Body of pancreas (tissue), 4 donors: ENCODE measurements around the gene ADGRF1. TPM values are rescaled to one million over a fixed set of nuclear protein-coding genes. Genes with fewer than 3 reads are reported as not detected.

Experiments
- ATAC-seq: fragments of 150-250 bp; one replicate; pipeline ENCODE4 v1.9.1; 2016
- DNase-seq, 4 donors: peaks; one replicate each; pipeline ENCODE4 v3.0.0-alpha.2; 2019
- H3K27ac ChIP-seq, 4 donors: fragments of 200-600 bp; sonication (generic); 1 replicate in 3 of 4; 2 replicates in 1 of 4; pipeline versions ENCODE4 v1.5.1 to v1.6.1; 2016 to 2019; ENCODE audit warnings: mild to moderate bottlenecking in 1 of 4, mixed read lengths in 1 of 4, moderate library complexity in 1 of 4
- H3K27me3 ChIP-seq, 2 donors: fragments of 200-600 bp; sonication (generic); one replicate each; pipeline ENCODE4 v1.6.0; 2016; ENCODE audit warnings: mild to moderate bottlenecking in 1 of 2
- H3K36me3 ChIP-seq, 2 donors: fragments of 200-600 bp; sonication (generic); replicated peaks in 1 of 2; 2 replicates each; pipeline ENCODE4 v1.5.1; 2016; ENCODE audit warnings: low read depth in 2 of 2; ENCODE audit not compliant: insufficient read depth in 1 of 2
- H3K4me1 ChIP-seq: fragments of 200-600 bp; sonication (generic); one replicate; pipeline ENCODE4 v1.6.0; 2016
- H3K4me3 ChIP-seq, 2 donors: fragments of 200-600 bp; sonication (generic); 1 replicate in 1 of 2; 2 replicates in 1 of 2; pipeline ENCODE4 v1.5.1; 2016 to 2019
- H3K9me3 ChIP-seq, 3 donors: fragments of 200-600 bp; sonication (generic); 1 replicate in 2 of 3; 2 replicates in 1 of 3; pipeline ENCODE4 v1.5.1; 2016
- POLR2A ChIP-seq, 3 donors: fragments of 450-650 bp; IDR thresholded peaks; one replicate each; pipeline ENCODE4 v1.6.1; 2016; ENCODE audit warnings: antibody characterized with exemption in 3 of 3, mild to moderate bottlenecking in 2 of 3
- WGBS, 2 donors: methylation state at CpG; one replicate each; pipeline ENCODE4 v1.1.5; 2017; 5-methylcytosine and 5-hydroxymethylcytosine counted together
- intact Hi-C: fragments of 100-400 bp; cut with DNase I; formaldehyde crosslinking; loops from one replicate; pipeline ENCODE4 v1.15.1; 2023
- total RNA-seq, 2 donors: library from RNA; depleted of rRNA; stranded (reverse); fragments of >200 nt; gene quantifications; one replicate each; pipeline ENCODE4 v1.1.0, GENCODE V29; 2016
- TF ChIP-seq, protein P1 (sequence below), 7 experiments: fragments of 450-650 bp in 4 of 7; fragments of 200-600 bp in 3 of 7; sonication (generic) in 3 of 7; IDR thresholded peaks; one replicate each; pipeline ENCODE4 v1.5.1; 2016 to 2019; ENCODE audit warnings: antibody characterized with exemption in 7 of 7

Gene ADGRF1
- total RNA-seq, 2 donors from 2014 or later, result 0.52 TPM; not detected in 1

GRCh38 chr6:47062346-47062745 lies 20.2 kb upstream of the ADGRF1 start:
- no peak for ATAC-seq
- no peak for DNase-seq
- TF ChIP-seq POLR2A (IDR thresholded peaks at IDR 0.05), result no peak
- TF ChIP-seq, protein P1, sequence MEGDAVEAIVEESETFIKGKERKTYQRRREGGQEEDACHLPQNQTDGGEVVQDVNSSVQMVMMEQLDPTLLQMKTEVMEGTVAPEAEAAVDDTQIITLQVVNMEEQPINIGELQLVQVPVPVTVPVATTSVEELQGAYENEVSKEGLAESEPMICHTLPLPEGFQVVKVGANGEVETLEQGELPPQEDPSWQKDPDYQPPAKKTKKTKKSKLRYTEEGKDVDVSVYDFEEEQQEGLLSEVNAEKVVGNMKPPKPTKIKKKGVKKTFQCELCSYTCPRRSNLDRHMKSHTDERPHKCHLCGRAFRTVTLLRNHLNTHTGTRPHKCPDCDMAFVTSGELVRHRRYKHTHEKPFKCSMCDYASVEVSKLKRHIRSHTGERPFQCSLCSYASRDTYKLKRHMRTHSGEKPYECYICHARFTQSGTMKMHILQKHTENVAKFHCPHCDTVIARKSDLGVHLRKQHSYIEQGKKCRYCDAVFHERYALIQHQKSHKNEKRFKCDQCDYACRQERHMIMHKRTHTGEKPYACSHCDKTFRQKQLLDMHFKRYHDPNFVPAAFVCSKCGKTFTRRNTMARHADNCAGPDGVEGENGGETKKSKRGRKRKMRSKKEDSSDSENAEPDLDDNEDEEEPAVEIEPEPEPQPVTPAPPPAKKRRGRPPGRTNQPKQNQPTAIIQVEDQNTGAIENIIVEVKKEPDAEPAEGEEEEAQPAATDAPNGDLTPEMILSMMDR (IDR thresholded peaks at IDR 0.05), result no peak
- H3K4me3 ChIP-seq, result no peak overlapping the region
- no peaks in the 10 kb centered on the region for H3K36me3 ChIP-seq
- intact Hi-C loops, result no loop called here
- no peaks in the 10 kb centered on the region for H3K9me3 ChIP-seq
- H3K27ac ChIP-seq, result no peak overlapping the region
- no peaks in the 10 kb centered on the region for H3K27me3 ChIP-seq
- peaks cover 6% of the 10 kb centered on the region for H3K4me1 ChIP-seq
- 76 to 78% methylated on average over 5 of the region's 5 CpGs for WGBS, 2 donors

GRCh38 chr6:47061309-47062300 lies 19.5 kb upstream of the ADGRF1 start:
- ATAC-seq (peak; percentile 53), DNase-seq (no peak)
- Histone ChIP-seq H3K36me3 (no peaks in the 10 kb centered on the region), H3K4me3 (no peak overlapping the region), H3K9me3 (no peaks in the 10 kb centered on the region), H3K4me1 (peaks cover 6% of the 10 kb centered on the region), H3K27me3 (no peaks in the 10 kb centered on the region), H3K27ac (no peak overlapping the region)
- intact Hi-C loops, result no loop called here
- WGBS, 2 donors, result 52 to 67% methylated on average over 4 to 5 of the region's 5 CpGs
- TF ChIP-seq, protein P1 (IDR thresholded peaks at IDR 0.05), result no peak
- TF ChIP-seq POLR2A (IDR thresholded peaks at IDR 0.05), result no peak

- H3K27ac ChIP-seq, result no peak overlapping the region
- H3K4me3 ChIP-seq, result no peak overlapping the region
- H3K27me3 ChIP-seq, result no peaks in the 10 kb centered on the region
- H3K36me3 ChIP-seq, result no peaks in the 10 kb centered on the region
- peaks cover 6% of the 10 kb centered on the region for H3K4me1 ChIP-seq
- DNase-seq (no peak), ATAC-seq (no peak)
- 53 to 63% methylated on average over 5 of the region's 5 CpGs for WGBS, 2 donors
- TF ChIP-seq, protein P1 (IDR thresholded peaks at IDR 0.05), result no peak
- intact Hi-C loops, result no loop called here
- H3K9me3 ChIP-seq, result no peaks in the 10 kb centered on the region
These were observed 17.2 kb upstream of the ADGRF1 start for GRCh38 chr6:47059216-47059885.

DNA sequence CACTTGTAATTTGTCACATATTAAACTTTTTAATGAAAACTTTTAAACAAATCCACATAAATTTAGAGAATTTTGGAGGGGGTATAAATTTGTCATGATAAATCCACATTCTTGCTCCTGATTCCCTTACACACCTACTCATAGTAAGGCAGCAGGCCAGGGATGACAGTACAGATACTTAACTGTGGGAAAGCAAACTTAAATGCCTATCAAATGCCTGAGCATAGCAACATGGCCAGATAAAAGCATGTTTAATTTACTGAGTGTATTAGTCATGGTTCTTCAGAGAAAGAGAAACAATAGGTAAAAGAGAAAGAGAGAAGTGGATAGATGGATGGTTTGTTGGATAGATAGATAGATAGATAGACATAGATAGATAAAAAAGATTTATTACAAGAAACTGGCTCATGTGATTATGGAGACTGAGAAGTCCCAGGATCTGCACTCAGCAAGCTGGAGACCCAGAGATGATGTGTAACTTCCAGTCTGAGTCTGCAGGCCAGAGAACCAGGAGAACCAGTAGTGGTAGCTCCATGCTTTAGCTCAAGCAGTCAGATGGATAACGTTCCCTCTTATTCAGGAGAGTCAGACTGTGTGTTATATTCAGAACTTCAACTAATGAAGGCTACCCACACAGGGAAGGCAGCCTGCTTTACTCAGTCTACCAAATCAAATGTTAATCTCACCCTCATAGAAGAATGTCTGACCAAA lies 15.9 kb upstream of the ADGRF1 start:
- 64 to 70% methylated on average over 1 of the region's 1 CpG for WGBS, 2 donors
- no peak for ATAC-seq
- DNase-seq, result no peak
- no peaks in the 10 kb centered on the region for H3K36me3 ChIP-seq
- H3K4me1 ChIP-seq, result peaks cover 6% of the 10 kb centered on the region
- intact Hi-C loops, result no loop called here
- no peaks in the 10 kb centered on the region for H3K27me3 ChIP-seq
- no peak overlapping the region for H3K27ac ChIP-seq
- TF ChIP-seq, protein P1 (IDR thresholded peaks at IDR 0.05), result no peak
- TF ChIP-seq POLR2A (IDR thresholded peaks at IDR 0.05), result no peak
- H3K9me3 ChIP-seq, result no peaks in the 10 kb centered on the region
- no peak overlapping the region for H3K4me3 ChIP-seq
